GM19351 (cell line): ENCODE data around the gene SYNE1.
"Not testable (repeated sequence)": the region's sequence is repeated elsewhere in the genome, so short reads cannot be mapped to it uniquely, and the experiment has no call there.

ENCODE experiments used
- ATAC-seq: cut with Tn5 transposase; IDR thresholded peaks from one replicate; pipeline ENCODE4 v1.9.1; 2021; ENCODE audit warnings: mild to moderate bottlenecking, moderate library complexity; ENCODE audit not compliant: unreplicated experiment

The SYNE1 gene

DNA sequence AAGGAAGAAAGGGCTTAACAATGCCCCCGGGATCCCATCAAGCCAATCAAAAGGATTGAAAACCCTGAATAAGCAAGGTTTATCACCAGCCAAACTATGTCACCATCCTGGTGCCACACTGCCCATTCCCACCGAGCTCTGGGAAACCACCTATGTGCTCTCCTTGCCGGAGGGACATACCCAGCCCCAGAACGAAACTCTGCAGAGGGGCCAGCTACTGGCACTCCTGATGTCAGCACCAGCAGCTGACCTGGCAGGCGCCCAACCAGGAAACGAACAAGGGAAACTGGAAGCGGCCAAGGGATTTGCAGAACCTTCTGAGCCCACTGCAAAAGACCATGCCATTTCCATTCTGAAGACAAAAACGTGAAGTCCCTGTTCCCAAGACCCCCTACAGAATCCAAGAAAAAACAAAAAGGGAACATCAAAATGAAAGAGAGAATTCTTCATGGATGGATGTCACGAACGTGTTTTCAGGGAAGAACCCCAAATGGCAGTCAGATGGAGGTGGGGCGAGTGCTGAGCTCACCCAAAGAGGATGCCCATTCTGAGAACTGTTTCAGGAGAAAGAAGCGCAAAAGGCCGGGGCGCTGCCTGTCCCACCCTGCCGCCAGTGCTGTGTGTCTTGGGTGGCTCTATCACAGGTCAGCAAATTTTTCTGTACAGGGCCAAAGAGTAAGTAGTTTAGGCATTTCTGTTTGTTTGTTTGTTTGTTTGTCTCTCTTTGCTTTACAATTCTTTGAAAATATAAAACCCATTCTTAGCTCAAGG is 524.5 kb downstream of the SYNE1 start:
- ATAC-seq = no peak

- ATAC-seq = no peak
Observed at GRCh38 chr6:152110886-152111820, 526.0 kb downstream of the SYNE1 start.

- ATAC-seq = no peak
Observed at GRCh38 chr6:152107973-152108372, 529.2 kb downstream of the SYNE1 start.

GRCh38 chr6:152100183-152100618 is 537.0 kb downstream of the SYNE1 start:
- ATAC-seq = no peak

DNA sequence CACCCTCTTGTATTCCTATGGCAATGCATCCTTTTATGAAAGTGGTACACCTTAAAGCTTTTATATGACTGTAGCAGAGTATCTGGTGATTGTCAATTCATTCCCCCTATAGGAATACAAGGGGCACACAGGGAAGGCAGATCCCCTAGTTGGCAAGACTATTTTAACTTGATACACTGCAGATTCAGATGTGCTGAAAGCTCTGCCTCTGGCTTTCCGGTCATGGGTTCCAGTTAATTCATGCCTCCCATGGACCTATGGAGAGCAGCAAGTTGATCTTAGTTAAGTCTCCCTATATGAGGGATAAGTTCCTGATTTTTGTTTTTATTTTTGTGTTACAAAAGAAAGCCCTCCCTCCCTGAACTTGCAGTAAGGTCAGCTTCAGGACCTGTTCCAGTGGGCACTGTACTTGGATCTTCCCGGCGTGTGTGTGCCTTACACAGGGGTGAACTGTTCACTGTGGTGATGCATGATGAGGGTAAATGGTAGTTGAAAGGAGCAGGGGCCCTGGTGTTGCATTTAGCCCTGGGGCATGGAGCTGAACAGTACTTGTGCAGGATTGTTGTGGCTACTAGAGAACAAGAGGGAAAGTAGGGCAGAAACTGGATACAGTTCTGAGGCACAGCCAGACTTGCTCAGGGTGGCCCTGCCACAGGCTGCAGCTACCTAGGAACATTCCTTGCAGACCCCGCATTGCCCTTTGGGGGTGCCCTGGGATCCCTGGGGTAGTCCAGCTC is 537.5 kb downstream of the SYNE1 start:
- no peak for ATAC-seq

DNA sequence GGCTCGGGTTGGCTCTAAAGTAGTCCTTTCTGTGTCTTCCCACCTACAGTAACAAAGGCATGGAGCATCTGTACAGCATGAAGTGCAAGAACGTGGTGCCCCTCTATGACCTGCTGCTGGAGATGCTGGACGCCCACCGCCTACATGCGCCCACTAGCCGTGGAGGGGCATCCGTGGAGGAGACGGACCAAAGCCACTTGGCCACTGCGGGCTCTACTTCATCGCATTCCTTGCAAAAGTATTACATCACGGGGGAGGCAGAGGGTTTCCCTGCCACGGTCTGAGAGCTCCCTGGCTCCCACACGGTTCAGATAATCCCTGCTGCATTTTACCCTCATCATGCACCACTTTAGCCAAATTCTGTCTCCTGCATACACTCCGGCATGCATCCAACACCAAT is 538.5 kb downstream of the SYNE1 start:
- ATAC-seq = no peak

GRCh38 chr6:152096863-152097496 is 540.2 kb downstream of the SYNE1 start:
- ATAC-seq = no peak

DNA sequence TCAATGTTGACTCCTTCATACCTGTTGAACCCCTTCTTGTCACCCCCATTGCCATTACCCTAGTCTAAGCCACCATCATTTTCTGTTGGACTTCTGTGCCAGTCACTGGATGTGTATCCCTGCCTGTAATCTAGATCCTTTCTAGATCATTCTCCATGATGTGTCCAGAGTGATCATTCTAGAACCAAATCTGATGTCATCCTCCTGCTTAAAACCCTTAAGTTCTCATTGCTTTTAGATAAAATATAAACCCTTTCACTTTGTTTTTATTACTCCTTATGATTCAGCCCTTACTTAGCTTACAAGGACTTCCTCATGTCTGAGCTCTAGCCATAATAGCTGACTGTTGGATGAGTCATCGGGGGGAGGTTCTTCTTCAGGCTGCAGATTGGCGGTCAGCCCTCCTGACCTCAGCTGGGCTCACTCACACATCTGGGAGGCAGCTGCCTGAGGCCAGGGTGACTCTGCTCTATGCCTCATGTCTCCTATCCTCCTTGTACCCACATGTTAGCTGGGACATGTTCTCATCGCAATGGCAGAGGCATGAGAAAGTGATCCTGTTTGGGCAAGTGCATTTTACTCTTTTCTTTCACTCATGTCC is 542.1 kb downstream of the SYNE1 start:
- ATAC-seq = peak; percentile 58

DNA sequence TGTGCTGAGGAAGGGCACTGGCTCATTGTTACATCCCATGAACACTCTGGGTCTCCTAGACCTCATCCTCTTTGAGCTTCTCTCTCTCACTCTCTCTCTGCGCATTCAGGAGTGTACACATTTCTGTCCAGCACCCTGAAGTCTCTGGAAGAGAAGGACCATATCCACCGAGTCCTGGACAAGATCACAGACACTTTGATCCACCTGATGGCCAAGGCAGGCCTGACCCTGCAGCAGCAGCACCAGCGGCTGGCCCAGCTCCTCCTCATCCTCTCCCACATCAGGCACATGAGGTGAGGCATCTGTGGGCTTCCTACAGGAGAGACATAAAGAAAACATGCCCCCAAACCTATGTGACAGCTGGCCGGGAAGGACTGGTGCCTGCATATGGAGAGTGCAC is 542.9 kb downstream of the SYNE1 start:
- ATAC-seq = no peak

GRCh38 chr6:152093711-152094110 is 543.5 kb downstream of the SYNE1 start:
- ATAC-seq = no peak

GRCh38 chr6:152091851-152092341 is 545.3 kb downstream of the SYNE1 start:
- ATAC-seq = no peak

- no peak for ATAC-seq
Observed at GRCh38 chr6:152091201-152091600, 546.0 kb downstream of the SYNE1 start.

DNA sequence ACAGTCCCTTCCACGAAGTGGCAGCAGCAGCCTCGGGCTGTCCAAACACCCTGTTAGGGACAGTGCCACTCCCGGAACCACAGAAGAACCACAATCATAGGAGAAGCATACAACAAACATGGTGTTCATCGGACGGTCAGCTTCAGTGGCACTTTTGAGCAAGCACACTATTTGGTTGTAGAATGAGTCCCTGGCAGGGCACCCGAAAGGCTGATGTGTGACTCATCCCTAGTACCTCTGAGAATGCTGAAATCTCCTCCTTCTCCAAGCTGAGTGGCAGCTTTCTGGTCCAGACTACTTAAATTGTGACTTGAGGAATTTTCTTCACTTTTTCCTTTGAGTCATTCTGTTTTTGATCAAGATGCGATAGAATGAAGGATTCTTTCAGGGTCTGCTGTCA is 547.2 kb downstream of the SYNE1 start:
- ATAC-seq = no peak

DNA sequence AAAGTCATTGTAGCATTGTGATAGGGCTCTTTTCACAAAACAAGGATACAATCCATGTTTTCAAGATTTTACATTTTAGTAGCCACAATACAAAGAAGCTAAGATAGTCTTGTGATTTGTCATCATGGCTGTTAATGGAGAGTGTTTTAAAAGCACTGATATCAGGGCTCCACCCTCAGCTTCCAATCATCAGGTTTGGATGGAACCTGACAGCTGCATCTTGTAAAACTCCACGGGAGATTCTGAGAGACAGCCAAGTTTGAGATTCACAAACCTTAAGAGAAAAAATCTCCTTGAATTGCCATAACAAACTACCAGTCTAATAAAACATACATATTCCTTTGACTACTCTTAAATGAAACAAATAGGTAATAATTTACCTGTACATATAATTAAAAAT is 549.5 kb downstream of the SYNE1 start:
- no peak for ATAC-seq

- ATAC-seq = no peak
Observed at GRCh38 chr6:152087096-152087495, 550.1 kb downstream of the SYNE1 start.

DNA sequence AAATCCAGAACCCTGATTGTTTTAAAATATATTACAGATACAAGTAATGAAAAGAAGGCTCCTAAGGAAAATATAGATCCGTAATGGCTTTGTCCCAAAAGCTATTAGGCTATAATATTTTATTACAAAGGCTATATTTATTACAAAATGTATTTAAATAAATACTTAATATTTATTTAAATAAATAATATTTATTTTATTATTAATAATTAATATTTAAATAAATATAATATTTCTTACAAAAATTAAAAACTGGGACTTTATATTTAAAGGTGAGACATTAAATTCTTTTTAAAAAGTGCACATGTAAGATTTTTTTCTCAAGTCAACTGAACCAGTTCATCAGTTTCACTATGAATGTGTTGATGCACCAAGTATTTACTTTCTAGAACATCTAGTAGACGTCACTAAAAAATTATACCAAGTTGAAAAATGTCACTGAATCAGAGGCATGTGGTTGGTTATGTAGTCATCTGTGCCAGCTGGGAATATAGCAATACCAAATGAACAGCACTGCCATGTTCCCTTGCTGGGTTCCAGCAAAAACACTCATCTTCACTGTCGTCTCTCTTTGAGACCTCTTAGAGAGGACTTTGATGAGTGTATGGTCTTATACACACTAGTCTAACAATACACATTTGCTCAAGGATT is 550.8 kb downstream of the SYNE1 start:
- no peak for ATAC-seq

DNA sequence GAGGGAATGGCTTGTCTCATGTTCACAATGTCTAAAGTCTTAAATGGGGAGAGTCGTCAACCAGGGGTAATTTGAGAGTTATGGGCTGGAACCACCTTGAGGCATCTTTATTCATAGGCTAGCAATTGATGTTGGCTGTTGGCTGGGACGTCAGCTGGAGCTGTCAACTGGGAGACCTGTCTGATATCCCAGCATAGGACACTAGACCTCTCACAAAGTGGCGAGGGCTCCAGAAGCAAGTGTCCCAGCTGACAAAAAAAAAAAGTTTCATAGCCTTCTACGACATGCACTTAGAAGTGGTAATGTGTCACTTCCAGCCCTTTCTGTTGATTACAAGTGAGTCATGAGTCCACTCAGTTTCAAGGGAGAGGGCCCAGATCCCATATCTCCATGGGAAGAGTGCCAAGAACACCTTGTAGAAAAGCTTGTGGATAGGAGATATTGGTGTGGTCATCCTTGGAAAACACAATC is 551.7 kb downstream of the SYNE1 start:
- no peak for ATAC-seq

- ATAC-seq = no peak
Observed at GRCh38 chr6:152078804-152079203, 558.4 kb downstream of the SYNE1 start.

DNA sequence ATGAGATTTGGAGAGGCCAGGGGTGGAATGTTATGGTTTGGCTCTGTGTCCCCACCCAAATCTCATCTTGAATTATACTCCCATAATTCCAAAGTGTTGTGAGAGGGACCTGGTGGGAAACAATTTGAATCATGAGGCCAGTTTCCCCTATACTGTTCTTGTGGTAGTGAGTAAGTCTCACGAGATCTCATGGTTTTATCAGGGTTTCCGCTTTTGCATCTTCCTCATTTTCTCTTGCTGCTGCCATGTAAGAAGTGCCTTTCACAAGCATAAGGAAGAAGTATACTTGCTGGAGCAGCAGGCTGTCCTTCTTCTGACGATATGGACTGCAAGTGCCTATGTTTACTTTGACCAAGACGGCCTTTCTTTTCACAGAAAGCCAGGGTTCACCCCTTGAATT is 559.2 kb downstream of the SYNE1 start:
- ATAC-seq = no peak

GRCh38 chr6:152076242-152076641 is 560.9 kb downstream of the SYNE1 start:
- not testable (repeated sequence) for ATAC-seq
